D721Med (cell line): Measurements from ENCODE around the gene TUBGCP2.

Experiments used
- DNase-seq: peaks from one replicate; pipeline ENCODE4 v3.0.0; 2011; ENCODE audit warnings: low spot score; ENCODE audit not compliant: insufficient read length
- FAIRE-seq: peaks from 2 replicates; lab custom pipeline; 2011; peaks lifted over from hg19 to GRCh38; lab: Jason Lieb, UNC
- CTCF ChIP-seq: IDR thresholded peaks from 2 replicates; pipeline ENCODE4 v1.5.1; 2012; ENCODE audit warnings: mild to moderate bottlenecking, control low read depth; ENCODE audit not compliant: insufficient read depth; ENCODE audit errors: missing control alignments

The TUBGCP2 gene

GRCh38 chr10:133255323-133255722 lies 53.3 kb downstream of the TUBGCP2 start:
- DNase-seq (no peak), FAIRE-seq (no peak)
- no peak for TF ChIP-seq CTCF

GRCh38 chr10:133254421-133255120 lies 54.1 kb downstream of the TUBGCP2 start:
- DNase-seq, result no peak
- no peak for TF ChIP-seq CTCF
- no peak for FAIRE-seq

GRCh38 chr10:133253361-133253955 lies 55.2 kb downstream of the TUBGCP2 start:
- DNase-seq, result no peak
- TF ChIP-seq CTCF, result no peak
- no peak for FAIRE-seq

GRCh38 chr10:133252223-133252552 lies 56.5 kb downstream of the TUBGCP2 start:
- no peak for DNase-seq
- no peak for FAIRE-seq
- TF ChIP-seq CTCF, result no peak

- no peak for TF ChIP-seq CTCF
- DNase-seq (no peak), FAIRE-seq (no peak)
Observed at GRCh38 chr10:133251388-133252222, 57.1 kb downstream of the TUBGCP2 start.

- DNase-seq (no peak), FAIRE-seq (no peak)
- TF ChIP-seq CTCF, result no peak
Observed at GRCh38 chr10:133249975-133250754, 58.5 kb downstream of the TUBGCP2 start.
